Activated CD4-positive, alpha-beta T cell treated with anti-CD3 and anti-CD28 coated beads, Interleukin-2, amount 10 ng/mL, durations not matched to agents 7 days and 5 days (primary cell): ENCODE measurements around the gene LTBP4. TPM values are rescaled to one million over a fixed set of nuclear protein-coding genes. Genes with fewer than 3 reads are reported as not detected.

Experiments
- CTCF ChIA-PET: fragments of 350-600 bp; sonication (Branson Sonifier 250); formaldehyde crosslinking; loops from one replicate; lab custom pipeline; 2021; ENCODE audit warnings: antibody characterized with exemption; lab: Charles Lee
- POLR2A ChIA-PET: fragments of 350-600 bp; sonication (Branson Sonifier 250); formaldehyde crosslinking; loops from one replicate; lab custom pipeline; 2021; ENCODE audit warnings: antibody characterized with exemption; lab: Charles Lee
- DNase-seq: peaks from one replicate; pipeline ENCODE4 v3.0.0-alpha.2; 2020
- H3K27ac Mint-ChIP-seq: one replicate; pipeline ENCODE4 v1.8.0; 2021; ENCODE audit warnings: mild to moderate bottlenecking, moderate library complexity, mixed read lengths
- H3K27me3 Mint-ChIP-seq: one replicate; pipeline ENCODE4 v1.8.0; 2021; ENCODE audit warnings: mixed read lengths
- H3K36me3 Mint-ChIP-seq: one replicate; pipeline ENCODE4 v1.8.0; 2021; ENCODE audit warnings: low read depth, mixed read lengths
- H3K4me1 Mint-ChIP-seq: one replicate; pipeline ENCODE4 v1.8.0; 2021; ENCODE audit warnings: mixed read lengths
- H3K4me3 Mint-ChIP-seq: one replicate; pipeline ENCODE4 v1.8.0; 2021; ENCODE audit warnings: mild to moderate bottlenecking, moderate library complexity, mixed read lengths
- H3K9me3 Mint-ChIP-seq: one replicate; pipeline ENCODE4 v1.8.0; 2021; ENCODE audit warnings: mixed read lengths
- total RNA-seq, 2 experiments: library from RNA; stranded (reverse); gene quantifications; one replicate each; pipeline ENCODE4 v1.2.3, GENCODE V29; 2021

Gene LTBP4
- total RNA-seq, 2 experiments from 2014 or later = 71.3 to 75.7 TPM

DNA sequence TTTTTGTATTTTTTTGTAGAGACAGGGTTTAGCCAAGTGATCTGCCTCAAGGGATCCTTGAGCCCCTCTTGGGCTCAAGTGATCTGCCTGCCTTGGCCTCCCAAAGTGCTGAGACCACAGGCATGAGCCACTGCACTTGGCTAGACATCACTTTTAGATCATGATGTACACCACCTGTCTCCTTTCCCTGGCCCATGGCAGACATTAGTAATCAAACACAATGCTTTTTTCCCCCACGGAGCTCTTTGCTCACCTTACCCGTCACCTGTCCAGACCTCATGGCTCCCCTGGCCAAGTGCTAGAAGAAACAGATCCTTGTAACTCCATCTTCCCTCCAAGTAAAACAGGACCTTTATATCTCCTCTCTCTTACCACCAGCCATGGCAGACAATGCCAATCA, 70.9 kb downstream of the LTBP4 start:
- DNase-seq = no peak
- no peak overlapping the region for H3K4me3 Mint-ChIP-seq
- H3K9me3 Mint-ChIP-seq = peaks cover 3% of the 10 kb centered on the region
- ChIA-PET CTCF (interaction anchor here (1.4 kb wide), 1 partner anchor 134 kb away, joined by 3 read pairs; no protein-coding TSS in a partner anchor), POLR2A (no interaction called here)
- peaks cover 20% of the 10 kb centered on the region for H3K36me3 Mint-ChIP-seq
- peaks cover 1% of the 10 kb centered on the region for H3K4me1 Mint-ChIP-seq
- H3K27ac Mint-ChIP-seq = no peak overlapping the region
- no peaks in the 10 kb centered on the region for H3K27me3 Mint-ChIP-seq

- CTCF ChIA-PET = no interaction called here
- no peak overlapping the region for H3K4me3 Mint-ChIP-seq
- no peak for DNase-seq
- peaks cover 3% of the 10 kb centered on the region for H3K9me3 Mint-ChIP-seq
- peaks cover 1% of the 10 kb centered on the region for H3K4me1 Mint-ChIP-seq
- POLR2A ChIA-PET = no interaction called here
- no peak overlapping the region for H3K27ac Mint-ChIP-seq
- peaks cover 21% of the 10 kb centered on the region for H3K36me3 Mint-ChIP-seq
- no peaks in the 10 kb centered on the region for H3K27me3 Mint-ChIP-seq
Measured at GRCh38 chr19:40672573-40673299, 71.6 kb downstream of the LTBP4 start.

DNA sequence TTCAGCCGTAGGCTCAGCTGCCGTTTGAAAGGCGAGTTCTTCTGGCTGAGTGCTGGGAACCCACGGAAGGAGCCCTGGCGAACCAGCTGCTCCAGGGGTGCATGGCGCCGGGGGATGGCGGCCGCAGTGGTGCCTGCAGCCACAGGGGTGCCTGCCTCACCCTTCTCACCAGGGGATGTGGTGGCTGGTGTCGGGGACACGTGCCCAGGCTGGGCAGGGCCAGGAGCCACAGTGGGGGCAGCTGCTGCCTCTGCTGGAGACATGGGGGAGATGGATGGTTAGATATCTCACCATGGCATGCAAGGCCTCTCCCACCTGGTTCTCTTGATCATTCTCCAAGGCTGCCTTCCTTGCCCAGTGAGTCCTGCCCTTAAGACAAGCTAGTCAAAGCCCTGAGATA, 72.2 kb downstream of the LTBP4 start:
- POLR2A ChIA-PET = no interaction called here
- CTCF ChIA-PET = interaction anchor here (1.2 kb wide), 1 partner anchor 104 kb away, joined by 4 read pairs; the partner anchor contains the start of gene RAB4B
- no peak overlapping the region for H3K4me3 Mint-ChIP-seq
- H3K9me3 Mint-ChIP-seq = peaks cover 3% of the 10 kb centered on the region
- peaks cover 20% of the 10 kb centered on the region for H3K36me3 Mint-ChIP-seq
- H3K27me3 Mint-ChIP-seq = no peaks in the 10 kb centered on the region
- no peak for DNase-seq
- no peak overlapping the region for H3K27ac Mint-ChIP-seq
- H3K4me1 Mint-ChIP-seq = peaks cover 1% of the 10 kb centered on the region

DNA sequence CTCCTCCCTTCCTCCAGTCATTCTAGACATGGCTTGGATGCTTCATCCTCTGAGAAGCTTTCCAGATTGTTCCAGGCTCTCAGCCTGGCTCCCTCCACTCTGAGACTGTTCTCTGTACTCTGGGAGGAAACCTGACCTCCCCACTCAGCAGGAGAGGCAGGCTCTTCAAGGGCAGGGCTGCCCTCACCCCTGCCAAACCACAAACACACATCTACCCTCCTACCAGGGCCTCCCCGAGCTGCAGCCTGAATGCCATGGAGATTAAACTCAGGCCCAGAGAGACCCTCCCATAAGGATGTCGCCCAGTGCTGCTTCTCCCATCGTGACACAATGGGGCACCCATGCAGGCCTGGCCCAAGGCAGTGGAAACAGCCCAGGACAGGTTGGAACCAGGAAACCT, 73.1 kb downstream of the LTBP4 start:
- H3K4me1 Mint-ChIP-seq = peaks cover 1% of the 10 kb centered on the region
- CTCF ChIA-PET = interaction anchor here (0.7 to 1.2 kb wide), 2 partner anchors 57 to 104 kb away, joined by 3 to 4 read pairs; partner anchors contain the start of gene RAB4B

DNA sequence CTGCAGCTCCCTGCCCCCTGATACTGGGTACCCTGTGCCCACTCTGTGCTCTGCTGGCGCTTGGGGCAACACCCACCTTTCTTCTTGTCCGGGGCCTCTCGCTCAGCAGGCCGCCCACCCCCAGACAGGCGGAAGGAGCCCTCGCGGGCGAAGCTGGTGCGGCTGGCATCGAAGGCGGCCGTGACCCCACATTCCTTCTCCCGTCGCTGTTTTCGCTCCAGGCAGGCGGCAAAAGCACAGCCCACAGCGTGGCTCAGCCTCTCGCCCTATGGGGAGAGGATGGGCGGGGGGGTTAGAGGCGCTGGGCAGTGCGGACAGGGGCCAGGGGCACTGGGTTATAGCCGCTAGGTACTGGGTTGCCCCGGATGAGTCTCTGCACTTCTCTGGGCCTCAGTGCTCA, 76.0 kb downstream of the LTBP4 start:
- Mint-ChIP-seq H3K27ac (no peak overlapping the region), H3K27me3 (no peaks in the 10 kb centered on the region), H3K9me3 (no peaks in the 10 kb centered on the region), H3K4me1 (peaks cover 1% of the 10 kb centered on the region), H3K36me3 (peaks cover 8% of the 10 kb centered on the region), H3K4me3 (no peak overlapping the region)
- POLR2A ChIA-PET = no interaction called here
- no peak for DNase-seq
- CTCF ChIA-PET = no interaction called here

More for the DNA sequence above, 73.1 kb downstream of the LTBP4 start:
- Mint-ChIP-seq H3K4me3 (peak overlapping the region; percentile 9), H3K27ac (no peak overlapping the region), H3K27me3 (no peaks in the 10 kb centered on the region), H3K9me3 (no peaks in the 10 kb centered on the region), H3K36me3 (peaks cover 16% of the 10 kb centered on the region)
- no peak for DNase-seq
- POLR2A ChIA-PET = no interaction called here

Other genes with a start within 250 kb of the LTBP4 start
- not detected for gene HIPK4, start 211.2 kb upstream of the LTBP4 start, total RNA-seq
- gene PRX, start 188.0 kb upstream of the LTBP4 start, total RNA-seq = under 1 TPM; 0.75 to 0.94 TPM
- 1 to 10 TPM; 6.2 to 9.7 TPM for gene SERTAD1, start 175.4 kb upstream of the LTBP4 start, total RNA-seq
- 10 to 100 TPM; 10.6 to 10.9 TPM for gene SERTAD3, start 157.0 kb upstream of the LTBP4 start, total RNA-seq
- gene BLVRB, start 135.6 kb upstream of the LTBP4 start, total RNA-seq = 10 to 100 TPM; 18.5 to 20.0 TPM
- gene SPTBN4, start 134.4 kb upstream of the LTBP4 start, total RNA-seq = under 1 TPM; 0.23 to 0.50 TPM
- gene SHKBP1, start 24.5 kb upstream of the LTBP4 start, total RNA-seq = 100 to 1,000 TPM; 147 to 158 TPM
- gene NUMBL, start 89.3 kb downstream of the LTBP4 start, total RNA-seq = 1 to 10 TPM; 5.7 to 7.3 TPM
- 10 to 100 TPM; 23.4 to 33.5 TPM for gene COQ8B, start 115.5 kb downstream of the LTBP4 start, total RNA-seq
- 1 to 10 TPM; 4.8 TPM for gene ITPKC, start 115.7 kb downstream of the LTBP4 start, total RNA-seq
- 10 to 100 TPM; 17.5 to 19.8 TPM for gene ACTMAP, start 149.1 kb downstream of the LTBP4 start, total RNA-seq
- gene SNRPA, start 149.8 kb downstream of the LTBP4 start, total RNA-seq = 100 to 1,000 TPM; 149 to 182 TPM
- under 1 TPM in 1 of 2 experiments, not detected in 1; 0.89 TPM for gene MIA, start 174.2 kb downstream of the LTBP4 start, total RNA-seq
- 10 to 100 TPM; 52.8 to 54.7 TPM for gene RAB4B, start 176.9 kb downstream of the LTBP4 start, total RNA-seq
- 100 to 1,000 TPM; 124 to 126 TPM for gene EGLN2, start 197.8 kb downstream of the LTBP4 start, total RNA-seq
- not detected for gene CYP2A6, start 249.1 kb downstream of the LTBP4 start, total RNA-seq